Measurements from ENCODE around the gene GBP3.
"Not testable (repeated sequence)": the region's sequence is repeated elsewhere in the genome, so short reads cannot be mapped to it uniquely, and the experiment has no call there.

GBP3 gene

DNA sequence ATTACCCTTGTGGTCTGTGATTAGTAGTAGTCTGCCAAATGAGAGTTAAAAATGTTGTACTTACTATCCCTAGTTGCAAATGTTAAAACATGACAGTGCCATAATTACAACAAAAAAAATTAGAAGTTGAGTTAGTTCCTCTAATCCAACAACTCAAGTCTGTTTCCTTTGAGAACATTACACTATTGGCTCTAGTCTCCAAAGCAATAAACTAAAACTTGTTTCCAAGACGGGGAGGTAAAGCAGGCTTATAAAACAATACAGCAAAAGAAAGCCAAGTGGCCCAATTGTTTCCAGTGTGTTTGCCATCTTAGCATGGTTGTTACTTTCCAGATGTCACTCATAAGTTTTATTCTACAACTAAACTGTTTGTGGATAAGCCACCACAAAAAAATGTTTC, 41.8 kb downstream of the GBP3 start:
- no peak for TF ChIP-seq JUND (IDR thresholded peaks at IDR 0.05; ENCODE audit: low read depth)
- in situ Hi-C loops (cut with HindIII; ENCODE audit: low pct_unique_long_range_greater_than_20kb, low sequenced_read_pairs) = no loop called here

GRCh38 chr1:88979749-88980116, 42.9 kb downstream of the GBP3 start:
- no peak for DNase-seq (ENCODE audit: low read depth in 1 of 2, low spot score in 1 of 2)
- in situ Hi-C loops (cut with HindIII; ENCODE audit: low pct_unique_long_range_greater_than_20kb, low sequenced_read_pairs) = no loop called here
- no peak for TF ChIP-seq JUND (IDR thresholded peaks at IDR 0.05; ENCODE audit: low read depth)

More for the DNA sequence above, 41.8 kb downstream of the GBP3 start:
- DNase-seq (ENCODE audit: low read depth in 1 of 2, low spot score in 1 of 2) = no peak

GRCh38 chr1:88979054-88979748, 43.5 kb downstream of the GBP3 start:
- TF ChIP-seq JUND (IDR thresholded peaks at IDR 0.05; ENCODE audit: low read depth) = no peak
- no peak for DNase-seq (ENCODE audit: low read depth in 1 of 2, low spot score in 1 of 2)
- in situ Hi-C loops (cut with HindIII; ENCODE audit: low pct_unique_long_range_greater_than_20kb, low sequenced_read_pairs) = no loop called here

DNA sequence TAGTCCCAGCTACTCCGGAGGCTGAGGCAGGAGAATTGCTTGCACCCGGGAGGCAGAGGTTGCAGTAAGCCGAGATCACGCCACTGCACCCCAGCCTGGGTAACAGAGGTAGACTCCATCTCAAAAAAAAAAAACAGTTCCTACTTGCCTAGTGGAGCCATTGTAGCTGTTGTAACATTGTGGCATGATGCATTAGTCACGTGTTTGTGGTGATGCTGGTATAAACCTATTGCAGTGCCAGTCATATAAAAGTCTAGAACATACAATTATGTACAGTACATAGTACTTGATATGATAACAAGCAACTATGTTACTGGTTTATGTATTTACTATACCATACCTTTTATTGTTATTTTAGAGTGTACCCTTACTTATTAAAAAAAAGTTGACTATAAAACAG, 46.4 kb downstream of the GBP3 start:
- in situ Hi-C loops (cut with HindIII; ENCODE audit: low pct_unique_long_range_greater_than_20kb, low sequenced_read_pairs) = no loop called here
- no peak for DNase-seq (ENCODE audit: low read depth in 1 of 2, low spot score in 1 of 2)
- no peak for TF ChIP-seq JUND (IDR thresholded peaks at IDR 0.05; ENCODE audit: low read depth)

DNA sequence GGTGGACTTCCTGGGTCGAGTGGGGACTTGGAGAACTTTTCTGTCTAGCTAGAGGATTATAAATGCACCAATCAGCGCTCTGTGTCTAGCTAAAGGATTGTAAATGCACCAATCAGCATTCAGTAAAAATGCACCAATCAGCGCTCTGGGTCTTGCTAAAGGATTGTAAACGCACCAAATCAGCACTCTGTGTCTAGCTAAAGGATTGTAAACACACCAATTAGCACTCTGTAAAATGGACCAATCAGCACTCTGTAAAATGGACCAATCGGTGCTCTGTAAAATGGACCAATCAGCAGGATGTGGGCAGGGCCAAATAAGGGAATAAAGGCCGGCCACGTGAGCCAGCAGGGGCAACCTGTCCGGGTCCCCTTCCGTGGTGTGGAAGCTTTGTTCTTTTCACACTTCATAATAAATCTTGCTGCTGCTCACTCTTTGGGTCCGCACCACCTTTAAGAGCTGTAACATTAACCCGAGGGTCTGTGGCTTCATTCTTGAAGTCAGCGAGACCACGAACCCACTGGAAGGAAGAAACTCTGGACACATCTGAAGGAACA, 48.0 kb downstream of the GBP3 start:
- DNase-seq (ENCODE audit: low read depth in 1 of 2, low spot score in 1 of 2); in situ Hi-C loops (cut with HindIII; ENCODE audit: low pct_unique_long_range_greater_than_20kb, low sequenced_read_pairs): not testable (repeated sequence)

- peak in 1 of 2 experiments; percentile 38 for DNase-seq (ENCODE audit: low read depth in 1 of 2, low spot score in 1 of 2)
- in situ Hi-C loops (cut with HindIII; ENCODE audit: low pct_unique_long_range_greater_than_20kb, low sequenced_read_pairs) = no loop called here
- TF ChIP-seq JUND (IDR thresholded peaks at IDR 0.05; ENCODE audit: low read depth) = no peak
These were observed 49.0 kb downstream of the GBP3 start for GRCh38 chr1:88973520-88974137.

- in situ Hi-C loops (cut with HindIII; ENCODE audit: low pct_unique_long_range_greater_than_20kb, low sequenced_read_pairs) = no loop called here
- TF ChIP-seq JUND (IDR thresholded peaks at IDR 0.05; ENCODE audit: low read depth) = no peak
- no peak for DNase-seq (ENCODE audit: low read depth in 1 of 2, low spot score in 1 of 2)
These were observed 60.9 kb downstream of the GBP3 start for GRCh38 chr1:88961647-88962275.

GRCh38 chr1:88961081-88961480, 61.6 kb downstream of the GBP3 start:
- in situ Hi-C loops (cut with HindIII; ENCODE audit: low pct_unique_long_range_greater_than_20kb, low sequenced_read_pairs) = no loop called here
- DNase-seq (ENCODE audit: low read depth in 1 of 2, low spot score in 1 of 2) = no peak

More at GRCh38 chr1:88961081-88961480, 61.6 kb downstream of the GBP3 start:
- TF ChIP-seq JUND (IDR thresholded peaks at IDR 0.05; ENCODE audit: low read depth) = no peak
